NCI-H2171 (cell line): ENCODE results near the gene RASA3.
A peak's percentile ranks its signal among the peaks of the same experiment; 100 is the strongest.

Experiments
- DNase-seq: peaks from one replicate; lab custom pipeline; 2025; lab: John Stamatoyannopoulos, UW

RASA3 gene

DNA sequence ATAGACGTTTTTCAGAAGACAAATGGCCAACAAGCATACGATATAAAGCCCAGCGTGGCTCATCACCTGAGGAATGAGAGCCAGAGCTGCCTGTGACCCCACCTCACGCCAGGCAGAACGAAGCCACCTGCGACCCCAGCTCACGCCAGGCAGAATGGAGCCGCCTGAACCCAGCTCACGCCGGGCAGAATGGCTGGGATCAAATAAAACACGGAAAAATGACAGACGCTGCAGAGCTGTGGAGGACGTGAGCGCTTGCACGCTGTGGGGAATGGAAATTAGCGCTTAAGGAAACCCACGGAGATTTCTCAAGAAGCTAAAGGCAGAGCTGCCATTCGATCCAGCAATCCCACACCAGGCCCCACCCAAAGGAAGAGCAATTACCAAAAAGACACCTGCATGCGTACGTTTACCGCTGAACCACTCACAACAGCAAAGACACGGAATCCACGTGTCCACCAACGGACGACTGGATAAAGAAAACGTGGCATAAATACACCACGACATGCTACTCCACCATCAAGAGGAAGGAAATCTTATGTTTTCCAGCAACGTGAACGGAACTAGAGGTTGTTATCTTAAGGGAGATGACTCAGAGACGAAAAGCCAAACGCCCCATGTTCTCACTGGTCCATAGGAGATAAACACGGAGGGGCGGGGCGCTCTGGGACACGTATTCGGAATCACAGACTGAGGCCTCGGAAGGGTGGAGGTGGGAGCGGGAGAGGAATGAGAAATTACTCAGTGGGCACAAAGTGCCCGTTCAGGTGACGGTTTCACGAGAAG, 127.8 kb downstream of the RASA3 start:
- DNase-seq = no peak

DNA sequence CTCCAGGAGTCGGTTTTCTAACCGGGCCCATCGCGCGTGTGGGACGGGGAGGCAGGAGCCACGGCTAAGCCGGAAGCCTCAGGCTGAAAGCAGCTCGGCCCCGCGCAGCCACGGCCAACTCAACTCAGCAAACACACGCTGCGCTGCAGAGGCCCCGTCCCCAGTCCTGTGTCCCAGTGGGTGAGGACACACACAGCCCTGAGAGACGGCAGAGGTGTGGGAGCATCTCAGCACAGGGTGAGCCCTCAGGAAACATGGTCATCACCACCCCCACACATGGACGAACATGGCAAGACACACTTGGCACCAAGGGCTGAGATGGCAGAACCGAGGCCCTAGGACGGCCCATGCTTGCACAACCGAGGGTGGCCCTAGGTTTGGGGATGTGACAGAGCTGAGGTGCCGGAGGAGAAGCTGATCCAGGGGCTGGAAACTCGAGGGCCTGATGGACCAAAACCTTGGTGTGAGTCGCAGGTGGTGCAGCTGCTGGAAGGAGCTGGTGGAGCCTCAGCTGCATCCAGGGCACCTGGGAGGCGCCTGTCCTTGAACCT, 129.6 kb downstream of the RASA3 start:
- no peak for DNase-seq

DNA sequence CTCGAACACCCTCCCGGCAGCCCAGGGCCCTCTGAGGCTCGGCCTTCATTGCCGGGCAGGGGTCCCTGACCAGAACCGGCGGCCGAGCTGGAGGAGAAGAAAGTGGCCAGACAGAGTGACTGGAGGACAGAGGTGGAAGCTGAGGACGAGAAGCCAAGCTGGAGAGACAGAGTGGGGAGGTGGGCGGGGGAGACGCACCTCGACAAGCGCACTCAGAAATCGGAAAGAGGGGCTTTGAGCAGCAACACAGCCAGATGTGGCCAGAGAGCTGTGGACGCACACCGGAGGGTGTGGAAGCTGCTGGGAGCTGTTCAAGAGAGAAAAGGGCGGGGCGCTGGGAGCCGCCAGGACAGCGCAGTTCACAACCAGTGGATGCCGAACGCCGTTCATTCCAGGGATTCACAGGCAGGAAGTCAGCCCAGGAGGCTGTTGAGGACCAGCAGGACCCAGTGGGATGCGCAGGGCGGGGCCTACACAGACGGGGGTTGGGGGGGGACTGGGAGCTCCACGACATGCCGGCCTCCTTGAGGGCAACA, 130.3 kb downstream of the RASA3 start:
- DNase-seq = no peak

DNA sequence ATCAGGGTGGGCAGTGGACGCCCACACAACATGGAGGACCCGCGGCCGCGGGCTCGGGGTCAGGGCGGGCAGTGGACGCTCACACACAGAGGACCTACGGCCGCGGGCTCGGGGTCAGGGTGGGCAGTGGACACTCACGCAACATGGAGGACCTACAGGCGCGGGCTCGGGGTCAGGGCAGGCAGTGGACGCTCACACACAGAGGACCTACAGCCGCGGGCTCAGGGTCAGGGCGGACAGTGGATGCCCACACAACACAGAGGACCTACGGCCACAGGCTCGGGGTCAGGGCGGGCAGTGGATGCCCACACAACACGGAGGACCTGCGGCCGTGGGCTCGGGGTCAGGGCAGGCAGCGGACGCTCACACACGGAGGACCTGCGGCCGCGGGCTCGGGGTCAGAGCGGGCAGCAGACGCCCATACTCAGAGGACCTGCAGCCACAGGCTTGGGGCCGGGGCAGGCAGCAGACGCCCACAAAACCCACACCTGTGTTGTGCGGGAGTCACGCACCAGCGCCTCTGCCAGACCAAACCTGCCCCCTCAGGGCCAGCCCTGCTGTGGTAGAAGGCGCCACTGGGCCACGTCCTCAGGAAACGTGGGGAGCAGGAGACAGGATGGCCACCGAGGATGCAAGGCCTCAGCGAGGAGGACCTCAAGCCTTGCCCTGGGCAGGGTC, 131.0 kb downstream of the RASA3 start:
- no peak for DNase-seq

DNA sequence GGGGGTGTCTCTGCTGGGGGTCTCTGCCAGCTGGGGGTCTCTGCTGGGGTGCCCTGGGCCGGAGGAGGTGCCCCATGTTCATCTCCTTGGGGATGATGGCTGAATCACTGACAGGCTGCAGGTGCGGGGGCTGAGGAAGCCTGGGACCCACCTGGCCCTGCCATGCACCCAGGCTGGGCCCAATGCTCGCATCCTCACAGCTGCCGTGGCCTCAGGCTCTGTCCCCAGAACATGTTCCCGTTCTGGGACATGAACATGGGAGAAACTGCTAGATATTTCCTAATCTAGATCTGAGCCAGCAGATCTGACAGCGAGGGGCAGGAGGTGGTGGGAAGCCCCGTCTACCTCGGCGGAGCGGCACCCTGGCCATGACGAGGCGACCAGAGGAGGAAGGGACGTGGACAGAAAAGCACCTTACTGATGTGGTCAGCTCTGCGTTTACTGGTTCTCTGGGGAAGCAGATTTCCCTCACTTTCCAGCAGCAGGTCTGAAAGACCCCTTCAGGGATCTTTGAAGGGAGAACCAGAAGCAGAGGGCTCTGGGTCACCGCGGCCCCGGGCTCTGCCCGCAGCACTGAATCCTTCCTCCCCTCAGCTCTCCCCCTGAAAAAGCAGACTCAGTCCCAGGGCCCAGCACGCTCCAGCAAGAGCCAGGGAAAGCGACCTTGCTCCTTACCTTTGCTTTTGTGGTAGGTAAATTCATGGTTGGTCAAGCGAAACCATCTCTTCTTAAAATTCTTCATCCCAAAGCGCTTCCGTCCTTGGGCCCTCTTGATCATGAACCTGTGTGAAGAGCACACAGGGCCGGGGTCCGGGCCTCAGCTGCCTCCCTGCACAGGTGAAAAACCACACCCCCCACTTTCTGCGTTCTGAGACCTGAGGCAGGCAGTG, 132.0 kb downstream of the RASA3 start:
- no peak for DNase-seq

DNA sequence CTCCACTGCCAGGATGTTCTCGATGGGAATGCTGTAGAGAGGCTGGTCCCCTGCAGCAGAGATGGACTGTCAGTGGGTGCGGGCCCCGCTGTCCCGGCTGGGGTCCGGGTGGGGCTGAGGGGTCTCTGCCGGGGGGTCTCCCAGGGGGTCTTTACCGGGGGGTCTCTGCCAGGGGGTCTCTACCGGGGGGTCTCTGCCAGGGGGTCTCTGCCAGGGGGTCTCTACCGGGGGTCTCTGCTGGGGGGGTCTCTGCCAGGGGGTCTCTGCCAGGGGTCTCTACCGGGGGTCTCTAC, 132.9 kb downstream of the RASA3 start:
- DNase-seq = no peak

DNA sequence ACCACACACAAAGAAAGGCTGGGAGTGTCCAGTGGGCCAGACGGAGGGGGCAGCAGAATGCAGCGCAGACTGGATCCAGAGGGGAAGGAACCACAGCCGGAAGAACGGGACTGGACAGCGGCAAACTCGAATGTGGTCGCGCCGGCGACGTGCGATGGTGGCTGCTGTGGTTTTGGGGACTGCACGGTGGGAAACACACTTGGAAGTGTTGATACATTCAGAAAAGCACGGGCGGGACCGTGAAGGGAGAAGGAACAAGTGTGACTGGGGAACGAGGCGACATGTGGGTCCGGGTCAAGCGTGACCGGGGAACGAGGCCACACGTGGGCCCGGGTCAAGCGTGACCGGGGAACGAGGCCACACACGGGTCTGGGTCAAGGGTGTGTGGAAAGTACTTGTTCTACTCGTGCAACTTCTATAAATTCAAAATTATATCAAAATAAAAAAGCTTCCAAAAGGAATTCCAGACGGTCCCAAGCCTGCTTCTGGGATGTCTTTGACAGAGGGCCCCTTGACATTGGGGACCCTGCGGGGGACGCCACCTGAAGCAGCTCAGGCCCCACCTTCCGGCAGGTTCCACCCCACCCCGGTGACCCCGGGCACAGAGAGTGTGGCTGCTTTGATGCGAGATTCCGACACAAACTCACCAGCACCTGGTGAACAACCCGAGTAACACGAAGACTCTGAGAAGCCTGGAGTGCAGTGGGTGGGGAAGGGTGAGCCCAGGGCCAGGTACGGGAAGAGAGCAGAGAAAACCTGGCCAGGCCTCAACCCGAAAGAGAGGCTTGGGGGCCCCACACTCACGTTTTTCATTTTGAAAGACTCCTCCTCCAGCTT, 133.4 kb downstream of the RASA3 start:
- DNase-seq = no peak

DNA sequence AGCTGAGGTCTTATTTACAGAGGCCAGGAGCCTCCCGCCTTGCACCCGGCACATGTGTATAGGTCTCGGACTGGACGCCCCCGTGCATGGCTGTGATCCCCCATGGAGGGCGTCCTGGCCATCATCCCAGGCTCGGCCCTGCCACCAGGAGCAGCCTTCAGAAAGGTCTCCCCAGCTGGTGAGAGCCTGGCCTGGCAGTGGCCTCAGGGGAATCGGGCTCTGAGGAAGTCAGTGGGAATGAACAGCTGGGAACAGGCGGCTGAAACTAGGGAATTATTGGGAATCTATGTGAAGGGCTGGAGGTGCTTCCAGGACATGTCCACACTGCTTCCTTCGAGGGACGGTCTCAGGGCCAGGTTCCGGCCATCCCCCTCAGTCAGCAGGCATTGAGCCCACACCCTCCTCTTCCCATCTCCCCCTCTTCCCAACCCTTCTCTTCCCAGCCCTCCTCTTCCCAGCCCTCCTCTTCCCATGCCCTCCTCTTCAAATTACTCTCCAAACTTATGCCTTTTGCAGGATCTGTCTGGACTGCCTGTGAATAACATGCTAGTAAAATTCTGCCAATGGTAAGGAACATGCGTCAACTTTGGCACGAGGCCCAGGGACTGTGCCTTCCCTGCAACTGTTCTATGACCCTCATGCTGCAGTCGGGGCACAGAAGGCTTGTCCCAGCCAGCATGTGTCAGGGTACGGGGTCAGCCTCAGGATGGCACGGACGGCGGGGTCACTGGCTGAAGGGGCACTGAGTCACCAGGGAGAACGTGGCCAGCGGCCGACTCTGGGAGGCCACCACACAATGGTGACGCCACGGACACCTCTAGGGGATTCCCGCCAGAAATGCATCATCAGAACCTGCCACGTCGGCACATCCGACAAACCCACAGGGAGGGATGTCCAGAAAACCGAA, 134.3 kb downstream of the RASA3 start:
- peak; percentile 30 for DNase-seq

DNA sequence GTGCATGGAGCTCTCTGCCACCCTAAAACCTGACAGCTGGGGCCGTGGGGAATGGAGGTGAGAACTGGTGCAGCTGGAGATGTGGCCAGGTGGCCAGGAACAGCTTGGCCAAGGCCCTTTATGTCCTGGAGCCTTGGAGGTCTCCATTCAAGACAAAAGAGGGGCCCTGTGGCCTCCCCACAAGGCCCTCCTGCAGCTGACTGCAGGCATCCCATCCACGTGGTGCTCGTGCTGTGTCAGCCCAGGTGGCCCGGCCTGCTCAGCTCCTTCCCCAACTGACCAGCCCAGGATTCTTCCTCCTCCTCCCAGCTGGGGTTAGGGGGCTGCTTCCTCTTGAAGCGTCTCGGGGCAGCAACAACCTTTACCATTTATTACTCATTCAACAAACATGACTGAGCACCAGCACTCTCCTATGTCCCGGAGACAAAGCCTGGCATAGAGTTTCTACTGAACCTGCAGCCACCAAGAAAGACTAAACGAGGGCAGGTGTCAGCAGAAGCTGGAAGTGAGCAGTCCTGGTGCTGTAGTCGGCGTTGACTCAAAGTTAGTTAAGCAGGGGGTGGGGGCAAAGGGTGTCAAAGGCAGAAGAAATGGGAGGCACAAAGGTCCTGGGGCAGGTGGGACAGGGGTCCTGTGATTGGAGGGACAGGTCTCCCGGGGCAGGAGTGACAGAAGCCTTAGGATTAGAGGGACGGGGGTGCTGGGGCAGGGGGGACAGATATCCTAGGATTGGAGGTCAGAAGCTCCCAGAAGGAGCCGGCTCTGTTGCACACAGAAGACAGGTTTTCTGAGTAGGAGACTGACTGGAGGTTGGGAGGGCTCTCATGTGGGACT, 135.3 kb downstream of the RASA3 start:
- no peak for DNase-seq

DNA sequence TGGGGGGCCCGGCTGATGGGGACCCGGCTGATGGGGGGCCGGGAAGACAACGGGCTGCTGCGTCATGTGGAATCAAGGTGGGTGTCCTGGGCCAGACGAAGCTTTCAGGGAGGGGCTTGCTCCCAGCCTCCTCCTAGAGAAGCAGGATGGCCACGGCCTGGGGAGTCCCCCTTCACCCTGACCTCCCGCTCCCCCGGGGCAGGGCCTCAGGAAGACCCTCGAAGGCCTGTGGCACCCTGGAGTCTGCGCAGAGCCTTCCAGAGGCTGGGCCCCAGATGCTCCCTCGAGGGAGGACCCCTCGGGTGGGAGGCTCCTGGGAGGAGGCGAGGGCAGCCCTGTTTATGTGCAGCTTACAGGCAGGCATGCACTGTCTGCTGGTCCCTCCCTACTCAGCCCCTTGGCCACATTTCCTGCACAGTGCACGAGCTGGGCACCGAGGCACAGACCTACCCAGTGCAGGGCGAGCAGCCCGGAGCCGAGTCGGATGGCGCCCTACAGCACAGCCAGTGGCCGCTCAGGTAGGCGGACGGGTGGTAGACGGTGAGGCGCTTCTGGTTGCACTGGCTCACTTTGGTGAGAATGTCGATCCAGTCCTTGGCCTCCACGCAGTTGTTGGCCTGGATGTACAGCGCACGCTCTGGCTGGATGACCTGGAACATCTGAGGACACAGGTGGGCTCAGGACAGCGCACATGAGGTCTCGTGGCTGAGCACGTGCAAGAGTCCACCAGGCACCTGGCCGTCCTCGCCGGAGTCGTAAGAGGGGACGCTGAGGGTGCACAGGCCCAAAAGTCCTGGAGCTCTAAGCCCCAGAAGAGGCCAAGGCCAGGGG, 136.1 kb downstream of the RASA3 start:
- no peak for DNase-seq

DNA sequence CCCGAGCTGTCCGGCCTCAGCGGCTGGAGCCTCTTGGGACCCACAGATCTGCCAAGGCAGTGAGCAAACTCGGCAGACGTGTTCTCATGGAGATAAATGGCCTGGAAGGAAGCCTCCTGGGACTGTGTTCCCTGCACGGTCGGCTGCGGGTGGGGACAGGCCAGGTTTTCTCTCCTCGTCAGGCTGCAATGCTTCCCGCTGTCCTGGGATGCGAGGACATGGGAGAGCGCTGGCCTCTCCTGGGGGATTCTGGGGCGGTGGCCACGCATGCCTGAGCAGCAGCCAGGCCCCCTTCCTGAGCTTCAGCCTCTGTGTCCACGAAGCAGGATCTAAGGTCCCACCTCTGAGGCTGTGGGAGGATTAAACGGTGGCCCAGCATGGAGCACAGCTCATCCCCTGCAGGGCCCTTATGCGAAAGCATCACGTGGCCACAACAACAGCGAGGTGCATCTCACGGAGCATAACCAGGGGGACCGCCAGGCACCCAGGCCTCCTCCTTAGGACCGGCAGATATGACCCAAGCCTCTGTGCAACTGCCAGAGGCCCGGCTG, 137.3 kb downstream of the RASA3 start:
- no peak for DNase-seq

DNA sequence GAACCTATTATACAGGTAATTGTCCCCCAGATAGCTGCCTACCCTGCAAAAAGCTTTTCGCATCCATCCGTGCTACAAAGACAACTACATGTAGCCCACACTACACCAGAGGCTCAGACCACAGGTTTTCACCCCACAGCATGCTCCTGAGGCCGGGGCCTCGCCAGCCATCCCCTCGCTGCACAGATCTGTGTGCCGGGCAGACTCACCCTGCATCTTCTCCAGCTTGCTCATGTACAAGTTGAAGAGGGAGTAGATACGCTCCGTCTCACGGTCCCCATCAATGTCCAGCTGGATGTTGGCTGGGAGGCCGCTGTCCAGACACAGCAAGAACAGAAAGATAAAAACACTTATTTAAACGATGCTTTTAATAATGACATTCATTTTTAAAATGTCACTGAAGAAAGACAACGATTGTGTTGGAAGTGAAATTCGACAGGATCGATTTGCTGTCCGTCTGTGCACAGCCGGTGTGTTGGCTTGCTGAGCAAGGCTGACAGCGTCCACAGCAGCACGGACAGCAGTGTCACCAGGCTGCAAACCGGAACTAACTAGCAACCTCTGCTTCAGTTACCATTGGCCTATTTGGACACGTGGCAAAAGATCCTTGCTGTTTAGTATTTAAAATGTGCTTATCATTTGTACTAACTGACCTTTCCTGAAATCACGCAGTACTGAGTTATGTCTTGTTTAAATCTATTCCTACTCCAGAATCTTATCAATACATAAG, 140.0 kb downstream of the RASA3 start:
- DNase-seq = no peak

DNA sequence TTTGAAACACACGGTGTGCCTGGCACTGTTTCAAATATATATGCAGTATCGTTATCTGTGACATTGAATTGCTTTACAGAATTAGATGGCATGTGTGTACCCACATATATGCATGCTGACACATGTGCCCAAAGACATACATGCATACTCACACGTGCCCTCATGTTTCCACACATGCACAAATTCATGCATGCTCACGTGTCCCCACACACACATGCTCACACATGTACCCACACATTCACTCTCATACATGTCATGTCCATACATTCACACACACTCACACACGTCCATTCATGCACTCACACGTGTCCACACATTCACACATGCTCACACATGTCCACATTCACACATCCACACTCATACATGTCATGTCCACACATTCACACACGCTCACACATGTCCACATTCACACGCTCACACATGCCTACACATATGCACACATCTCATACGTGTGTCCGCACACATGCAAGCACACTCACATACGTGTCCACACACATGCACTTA, 140.7 kb downstream of the RASA3 start:
- DNase-seq = no peak

DNA sequence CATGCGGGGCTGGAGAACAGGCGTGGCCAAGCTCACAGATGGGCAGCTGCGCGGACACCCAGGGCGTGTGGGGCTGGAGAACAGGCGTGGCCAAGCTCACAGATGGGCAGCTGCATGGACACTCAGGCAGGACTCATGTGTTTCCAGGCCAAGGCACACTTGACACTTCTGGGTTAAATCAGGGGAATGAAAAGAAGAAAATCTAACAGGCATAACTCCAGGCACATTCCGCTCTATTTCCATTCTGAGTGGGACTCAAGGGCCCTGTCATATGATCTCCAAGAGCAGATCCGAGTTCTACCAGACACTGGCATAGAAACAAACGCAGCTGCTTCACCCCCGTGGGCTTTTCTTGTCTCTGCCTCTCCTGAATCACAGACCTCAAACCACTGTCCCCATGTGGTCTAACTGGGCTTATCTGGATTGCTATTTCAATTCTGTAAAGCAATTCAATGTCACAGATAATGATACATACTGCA, 141.2 kb downstream of the RASA3 start:
- peak; percentile 3 for DNase-seq

DNA sequence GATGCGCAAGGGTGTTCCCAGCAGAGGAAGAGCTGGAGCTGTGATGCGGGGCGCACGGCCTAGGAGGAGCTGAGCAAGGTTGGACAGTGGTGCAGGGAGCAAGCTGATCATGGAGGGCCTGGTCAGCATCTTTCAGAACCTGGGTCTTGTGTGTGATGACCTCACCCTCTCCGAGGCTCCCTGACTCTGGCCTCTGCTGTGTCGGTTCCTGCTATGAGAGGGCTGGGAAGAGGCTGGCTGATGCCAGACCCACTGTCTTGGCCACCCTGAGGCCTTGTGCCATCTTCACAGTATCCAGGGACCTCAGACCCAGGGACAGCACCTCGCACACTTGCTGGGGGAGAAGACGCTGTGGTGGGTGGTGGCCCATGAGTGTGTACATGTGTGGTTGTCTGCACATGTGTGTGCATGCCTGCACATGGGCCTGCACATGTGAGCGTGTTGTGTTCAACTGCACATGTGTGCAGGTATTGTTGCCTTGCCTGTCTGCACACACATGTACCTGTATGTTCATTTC, 142.0 kb downstream of the RASA3 start:
- no peak for DNase-seq

DNA sequence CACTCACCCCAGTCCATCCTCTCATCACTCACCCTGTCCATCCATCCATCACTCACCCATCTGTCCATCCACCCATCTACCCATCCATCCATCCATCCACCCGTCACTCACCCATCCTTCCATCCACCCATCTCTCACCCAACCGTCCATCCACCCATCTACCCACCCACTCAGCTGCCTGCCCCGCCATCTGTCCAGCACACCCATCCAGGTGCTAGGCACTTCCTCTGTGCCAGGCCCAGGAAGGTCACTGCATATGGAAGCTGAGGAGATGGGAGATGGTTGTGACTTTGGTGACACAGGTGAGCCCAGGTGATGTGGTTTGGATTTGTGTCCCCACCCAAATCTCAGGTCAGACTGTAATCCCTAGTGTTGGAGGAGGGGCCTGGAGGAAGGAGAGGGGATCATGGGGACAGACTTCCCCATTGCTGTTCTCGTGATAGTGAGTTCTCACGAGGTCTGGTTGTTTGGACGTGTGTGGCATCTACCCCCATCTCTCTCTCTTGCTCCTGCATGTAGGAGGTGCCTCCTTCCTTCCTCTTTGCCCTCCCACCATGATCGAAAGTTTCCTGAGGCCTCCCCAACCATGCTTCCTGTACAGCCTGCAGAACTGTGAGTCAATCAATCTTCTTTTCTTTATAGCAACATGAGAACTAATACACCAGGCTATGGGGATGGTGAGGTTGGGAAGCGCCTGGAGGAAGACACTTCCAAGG, 142.7 kb downstream of the RASA3 start:
- DNase-seq = no peak
